ENCODE data around the gene MET.
"Not testable (repeated sequence)": the region's sequence is repeated elsewhere in the genome, so short reads cannot be mapped to it uniquely, and the experiment has no call there.

MET gene

DNA sequence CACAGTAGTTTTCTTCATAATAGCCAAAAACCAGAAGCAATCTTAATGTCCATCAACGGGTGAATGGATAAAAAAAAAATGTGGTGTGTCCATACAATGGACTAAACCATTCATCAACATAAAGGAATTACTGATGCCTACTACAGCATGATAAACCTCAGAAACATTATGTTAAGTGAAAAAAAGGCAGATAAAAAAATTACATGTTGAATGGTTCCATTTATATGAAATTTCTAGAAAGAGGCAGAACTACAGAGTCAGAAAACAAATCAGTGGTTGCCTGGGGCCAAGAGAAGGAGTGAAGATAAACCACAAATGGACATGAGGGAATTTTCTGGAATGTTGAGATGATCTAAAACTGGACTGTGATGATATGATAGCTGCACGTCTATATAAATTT lies 115.9 kb downstream of the MET start:
- no peak for DNase-seq

DNA sequence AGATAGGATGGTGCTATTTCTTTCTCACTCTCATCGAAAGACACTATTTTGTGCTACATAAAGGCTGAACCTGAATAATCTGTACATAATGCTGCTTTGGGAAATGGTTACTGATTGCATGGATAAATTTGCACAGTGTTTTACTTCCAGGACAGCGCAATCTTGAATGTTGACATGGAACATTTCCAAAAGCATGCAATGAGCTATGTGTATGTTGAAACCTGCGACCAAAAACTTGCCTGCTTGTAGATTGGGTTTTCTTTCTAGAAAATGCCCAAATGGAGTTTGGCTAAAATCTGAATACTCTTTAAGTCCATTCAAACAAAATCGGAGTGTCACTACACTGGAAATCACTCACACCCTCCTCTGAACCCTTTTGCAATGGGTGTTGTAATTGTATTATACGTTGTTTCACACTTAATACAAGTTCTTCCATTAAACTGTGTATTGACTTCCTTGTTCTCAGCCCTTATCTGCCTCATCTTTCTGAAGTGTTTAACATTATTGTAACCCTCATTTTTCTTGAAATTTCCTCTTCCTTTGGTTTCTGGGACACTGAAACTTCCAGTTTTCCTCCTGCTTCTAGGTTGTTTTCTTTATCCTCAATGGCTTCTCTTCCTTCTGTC lies 116.7 kb downstream of the MET start:
- no peak for DNase-seq

DNA sequence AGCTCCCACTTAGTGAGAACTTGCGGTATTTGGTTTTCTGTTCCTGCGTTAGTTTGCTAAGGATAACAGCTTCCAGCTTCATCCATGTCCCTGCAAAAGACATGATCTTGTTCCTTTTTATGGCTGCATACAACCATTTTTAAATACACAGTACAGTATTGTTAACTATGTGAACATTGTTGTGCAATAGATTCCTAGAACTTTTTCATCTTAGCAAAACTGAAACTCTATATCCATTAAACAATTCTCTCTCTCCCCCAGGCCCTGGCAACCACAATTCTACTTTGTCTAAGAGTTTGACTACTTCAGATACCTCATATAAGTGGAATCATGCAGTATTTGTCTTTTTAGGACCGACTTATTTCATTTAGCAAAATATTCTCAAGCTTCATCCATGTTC lies 118.0 kb downstream of the MET start:
- no peak for DNase-seq

DNA sequence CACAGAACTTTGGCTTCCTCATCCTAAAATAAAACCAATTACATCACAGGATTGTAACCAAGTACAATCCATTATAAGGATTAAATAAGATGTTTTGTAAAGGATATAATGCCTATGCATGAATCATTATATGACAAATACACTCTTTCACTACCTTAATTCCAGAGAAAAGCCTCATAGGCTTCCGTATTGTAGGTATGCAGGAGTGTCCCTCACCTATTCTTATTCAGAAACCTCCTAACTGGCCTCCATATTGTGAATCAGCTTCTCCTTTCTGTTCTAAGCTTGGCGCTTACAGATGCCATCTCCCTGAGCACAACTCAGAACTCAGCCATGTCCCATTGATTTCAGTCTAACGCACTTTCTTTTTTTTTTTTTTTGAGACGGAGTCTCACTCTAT lies 120.8 kb downstream of the MET start:
- no peak for DNase-seq

DNA sequence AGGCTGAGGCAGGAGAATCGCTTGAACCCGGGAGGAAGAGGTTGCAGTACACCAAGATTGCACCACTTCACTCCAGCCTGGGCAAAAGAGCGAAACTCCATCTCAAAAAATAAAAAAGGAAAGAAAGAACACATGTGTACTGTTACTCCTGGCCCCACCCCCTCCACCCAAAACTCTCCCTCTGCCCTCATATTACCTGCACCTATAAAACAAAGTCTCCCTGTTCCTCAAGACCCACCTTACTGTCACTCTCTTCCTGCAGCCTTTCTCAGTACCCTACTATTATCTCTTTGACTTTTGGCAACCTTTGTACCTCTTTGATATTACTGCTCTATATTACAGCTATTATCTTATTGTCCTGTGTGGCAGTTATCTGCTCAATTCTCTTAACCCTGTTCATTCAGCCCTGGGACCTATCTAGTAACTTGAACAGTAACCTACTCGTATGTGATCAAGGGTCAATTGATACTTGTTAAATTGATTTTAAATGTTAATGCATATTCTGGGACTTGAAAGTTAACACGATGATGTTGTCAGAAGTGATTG lies 121.9 kb downstream of the MET start:
- no peak for DNase-seq

DNA sequence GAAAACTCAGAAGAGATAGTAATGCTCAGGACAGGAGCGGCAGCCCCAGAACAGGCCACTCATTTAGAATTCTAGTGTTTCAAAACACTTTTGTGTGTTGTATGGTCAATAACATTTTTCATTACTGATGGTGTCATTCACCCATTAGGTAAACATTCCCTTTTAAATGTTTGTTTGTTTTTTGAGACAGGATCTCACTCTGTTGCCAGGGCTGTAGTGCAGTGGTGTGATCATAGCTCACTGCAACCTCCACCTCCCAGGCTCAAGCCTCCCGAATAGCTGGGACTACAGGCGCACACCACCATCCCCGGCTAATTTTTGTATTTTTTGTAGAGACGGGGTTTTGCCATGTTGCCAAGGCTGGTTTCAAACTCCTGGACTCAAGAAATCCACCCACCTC lies 124.5 kb downstream of the MET start:
- no peak for DNase-seq

DNA sequence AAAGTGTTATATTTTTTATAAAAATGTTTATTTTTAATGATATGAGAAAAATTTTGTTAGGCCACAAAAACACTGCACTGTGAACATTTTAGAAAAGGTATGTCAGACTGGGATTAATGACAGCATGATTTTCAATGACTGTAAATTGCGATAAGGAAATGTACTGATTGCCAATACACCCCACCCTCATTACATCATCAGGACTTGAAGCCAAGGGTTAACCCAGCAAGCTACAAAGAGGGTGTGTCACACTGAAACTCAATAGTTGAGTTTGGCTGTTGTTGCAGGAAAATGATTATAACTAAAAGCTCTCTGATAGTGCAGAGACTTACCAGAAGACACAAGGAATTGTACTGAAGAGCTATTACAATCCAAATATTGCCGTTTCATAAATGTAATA lies 125.6 kb downstream of the MET start:
- DNase-seq, result no peak

DNA sequence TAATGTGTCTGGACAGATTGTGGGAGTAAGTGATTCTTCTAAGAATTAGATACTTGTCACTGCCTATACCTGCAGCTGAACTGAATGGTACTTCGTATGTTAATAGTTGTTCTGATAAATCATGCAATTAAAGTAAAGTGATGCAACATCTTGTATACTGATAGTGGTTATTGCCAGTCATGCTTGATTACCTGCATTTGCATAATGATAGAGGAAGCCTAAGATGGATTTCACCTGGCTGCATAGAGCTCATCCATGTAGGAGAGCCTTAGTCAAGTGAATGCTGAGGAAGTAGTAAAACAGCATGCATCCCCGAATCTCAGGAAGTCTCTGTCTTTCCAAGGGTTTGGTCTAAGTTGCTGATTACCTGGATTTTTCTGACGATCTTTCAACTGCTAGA lies 126.2 kb downstream of the MET start:
- DNase-seq, result no peak

DNA sequence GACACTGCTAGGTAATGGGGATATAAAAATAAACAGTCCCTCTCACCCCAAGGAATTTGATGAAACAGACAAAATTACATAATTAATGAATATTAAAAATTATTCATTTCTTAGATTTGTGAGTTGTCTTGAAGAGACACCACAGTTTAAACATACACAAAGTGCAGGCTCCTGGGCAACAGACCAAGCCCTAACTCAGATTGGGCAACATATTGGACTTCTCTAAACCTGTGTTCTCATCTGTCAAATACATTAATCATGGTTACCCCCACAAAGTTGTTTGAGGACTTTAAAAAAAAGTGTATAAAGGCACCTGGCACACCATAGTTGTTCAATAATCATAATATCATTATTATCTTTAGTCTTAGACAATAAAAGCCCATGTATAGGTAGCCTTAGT lies 127.9 kb downstream of the MET start:
- no peak for DNase-seq

DNA sequence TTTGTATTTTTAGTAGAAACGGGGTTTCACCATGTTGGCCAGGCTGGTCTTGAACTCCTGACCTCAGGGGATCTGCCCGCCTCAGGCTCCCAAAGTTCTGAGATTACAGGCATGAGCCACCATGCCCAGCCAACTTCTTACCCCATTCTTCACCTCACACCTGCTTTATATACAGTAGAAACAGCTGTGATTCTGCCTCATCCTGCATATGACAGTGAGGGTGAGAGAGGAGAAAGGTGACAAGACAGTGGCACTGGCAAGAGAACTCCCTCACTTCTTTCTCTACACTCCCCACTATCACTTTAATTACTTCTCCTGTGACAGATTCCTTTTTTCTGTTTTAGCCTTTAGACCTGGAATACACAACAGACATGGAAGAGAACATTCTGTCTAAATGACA lies 128.6 kb downstream of the MET start:
- no peak for DNase-seq

DNA sequence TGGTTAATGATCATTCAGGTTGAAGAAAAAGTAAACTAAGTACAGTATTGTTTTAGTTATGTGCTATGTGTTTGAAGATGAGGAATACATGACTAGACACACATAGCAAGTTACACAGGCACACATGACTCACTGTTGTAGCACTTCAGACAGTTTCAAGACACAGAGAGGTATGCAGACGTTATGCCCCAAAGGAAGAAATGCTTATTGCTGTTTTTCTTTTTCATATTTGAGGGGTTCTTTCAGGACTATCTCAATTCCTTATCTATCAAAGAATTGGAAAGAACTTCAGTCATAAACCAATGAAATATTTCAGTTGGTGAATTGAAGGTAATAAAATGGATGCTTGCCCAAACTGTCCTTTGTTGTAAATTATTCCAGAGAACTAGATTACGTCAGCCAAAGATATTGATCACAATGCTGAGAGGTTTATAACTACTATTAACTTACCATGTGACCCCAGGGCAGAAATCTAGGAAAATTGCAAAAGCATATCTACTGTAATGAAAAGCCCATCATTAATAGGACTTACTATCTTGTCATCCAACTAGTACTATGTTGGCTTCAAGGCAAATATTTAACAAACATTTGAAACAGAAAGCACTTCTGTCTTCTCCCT lies 129.2 kb downstream of the MET start:
- DNase-seq, result no peak

DNA sequence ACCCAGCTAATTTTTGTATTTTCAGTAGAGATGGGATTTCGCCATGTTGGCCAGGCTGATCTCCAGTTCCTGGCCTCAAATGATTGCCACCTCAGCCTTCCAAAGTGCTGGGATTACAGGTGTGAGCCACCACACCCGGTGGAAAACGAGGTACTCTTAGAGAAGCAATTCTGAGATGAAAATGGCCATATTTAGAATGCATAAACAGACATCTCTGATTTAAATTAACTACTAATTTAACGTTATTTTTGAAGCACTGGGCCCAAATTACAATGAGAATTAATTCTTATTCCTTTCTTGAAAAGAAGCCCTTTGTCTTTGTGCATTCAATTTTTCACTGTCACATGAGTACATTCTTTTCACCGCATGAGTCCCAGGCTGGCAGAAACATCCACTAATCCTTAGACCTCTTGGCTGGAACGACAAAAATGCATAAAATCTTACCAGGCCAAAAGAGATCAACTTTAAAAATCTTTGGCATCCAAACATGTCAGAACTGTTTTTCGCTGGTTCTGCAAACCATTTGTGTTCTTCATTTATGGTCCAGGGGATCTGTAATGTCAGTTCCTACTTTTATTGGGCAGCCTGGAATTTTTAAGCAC lies 130.2 kb downstream of the MET start:
- DNase-seq, result no peak

DNA sequence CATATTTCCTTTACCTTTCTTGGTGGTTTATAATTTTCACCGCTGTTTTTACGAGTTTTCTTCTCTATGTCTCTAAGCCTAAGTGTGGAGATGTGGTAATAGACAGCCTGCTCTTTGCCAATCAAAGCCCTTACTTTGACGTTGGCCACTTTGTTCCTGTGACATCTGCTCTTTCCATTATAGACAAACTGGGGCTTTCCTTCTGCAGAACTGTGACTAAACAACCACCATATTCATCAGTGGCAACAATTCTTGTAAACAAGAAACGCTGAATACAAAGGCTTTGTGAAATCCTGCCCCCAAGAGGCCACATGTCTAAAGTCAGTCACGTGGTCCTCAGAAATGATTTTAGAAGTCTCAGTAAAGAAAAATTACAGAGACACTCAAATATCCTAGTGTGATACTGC lies 130.8 kb downstream of the MET start:
- peak in 1 of 2 donors; percentile 6 for DNase-seq

DNA sequence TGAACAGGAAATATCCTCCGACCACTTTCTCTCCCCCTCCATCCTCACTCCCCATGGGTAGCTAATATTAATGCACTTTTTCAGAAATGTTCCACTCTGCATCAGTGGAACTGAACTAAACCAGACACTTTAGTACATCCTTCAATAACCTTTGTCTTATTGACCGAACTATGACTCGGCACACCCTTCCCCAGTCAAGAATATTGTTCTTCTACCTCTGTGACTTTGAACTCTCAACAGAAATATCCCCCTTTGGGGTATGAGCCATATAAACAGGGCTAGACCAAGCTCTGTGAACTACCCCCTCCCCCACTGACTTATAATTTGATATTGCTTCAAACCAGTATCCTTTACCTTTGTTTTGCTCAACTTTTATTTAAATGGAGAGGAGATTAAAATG lies 132.5 kb downstream of the MET start:
- no peak for DNase-seq

DNA sequence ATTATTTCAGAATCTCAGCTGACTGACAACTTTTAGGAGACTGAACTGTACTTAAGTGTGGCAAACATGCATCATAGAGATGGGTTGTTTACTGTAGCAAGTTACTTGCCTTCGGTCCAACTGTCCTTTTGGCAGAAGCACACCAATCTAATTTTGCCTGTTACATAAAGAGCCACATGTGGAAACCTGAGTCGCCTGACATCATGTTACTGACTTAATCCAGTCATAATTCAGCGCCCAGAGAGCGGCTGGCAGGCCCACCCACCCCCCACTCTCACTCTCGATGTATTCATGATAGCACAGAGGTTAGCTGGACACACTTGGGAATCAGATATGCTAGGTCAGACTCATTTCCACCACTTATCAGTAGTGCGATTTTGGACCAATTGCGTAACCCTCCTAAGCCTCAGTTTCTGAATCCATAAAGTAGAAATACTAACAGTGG lies 133.1 kb downstream of the MET start:
- DNase-seq, result no peak

DNA sequence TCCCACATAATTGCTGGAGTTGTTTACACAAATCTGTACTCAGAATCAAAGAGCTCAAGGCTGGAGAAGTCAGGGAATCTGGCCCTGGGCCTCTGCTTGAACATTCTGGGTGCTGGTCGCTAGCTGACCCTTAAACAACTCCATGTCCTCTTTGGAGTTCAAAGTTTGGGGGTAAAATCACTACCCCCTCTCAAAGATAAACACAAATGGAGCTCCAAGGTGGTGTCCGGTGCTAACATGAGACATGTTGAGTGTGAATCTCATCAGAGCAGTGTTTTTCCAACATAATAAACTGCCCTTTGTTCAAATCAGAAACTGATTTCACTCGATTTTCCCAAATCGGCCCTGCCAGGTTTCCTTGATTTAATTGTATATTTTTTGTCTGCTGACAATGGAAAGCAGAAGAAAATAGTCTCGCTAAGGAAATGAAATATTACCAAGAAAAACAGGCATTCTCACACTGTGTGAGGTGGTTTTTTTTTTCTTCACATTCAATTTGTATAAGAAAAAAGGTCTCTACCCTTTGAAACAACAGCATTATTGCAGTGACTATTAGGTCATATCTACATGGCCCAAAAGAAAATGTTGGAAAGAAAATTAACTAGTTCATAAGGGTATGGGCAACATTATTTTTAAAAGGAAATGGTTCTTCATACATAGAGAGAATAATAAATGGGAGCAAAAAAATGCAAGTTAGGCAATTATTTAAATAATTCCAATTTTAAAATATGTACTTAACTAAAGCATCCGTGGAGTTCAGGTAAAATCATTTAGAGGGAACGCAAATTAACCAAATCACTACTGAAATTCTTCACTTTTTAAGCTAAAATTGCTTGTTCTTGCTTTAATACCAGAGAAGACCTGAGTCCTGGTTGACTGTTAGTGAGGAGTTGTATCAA lies 134.3 kb downstream of the MET start:
- DNase-seq, result no peak

DNA sequence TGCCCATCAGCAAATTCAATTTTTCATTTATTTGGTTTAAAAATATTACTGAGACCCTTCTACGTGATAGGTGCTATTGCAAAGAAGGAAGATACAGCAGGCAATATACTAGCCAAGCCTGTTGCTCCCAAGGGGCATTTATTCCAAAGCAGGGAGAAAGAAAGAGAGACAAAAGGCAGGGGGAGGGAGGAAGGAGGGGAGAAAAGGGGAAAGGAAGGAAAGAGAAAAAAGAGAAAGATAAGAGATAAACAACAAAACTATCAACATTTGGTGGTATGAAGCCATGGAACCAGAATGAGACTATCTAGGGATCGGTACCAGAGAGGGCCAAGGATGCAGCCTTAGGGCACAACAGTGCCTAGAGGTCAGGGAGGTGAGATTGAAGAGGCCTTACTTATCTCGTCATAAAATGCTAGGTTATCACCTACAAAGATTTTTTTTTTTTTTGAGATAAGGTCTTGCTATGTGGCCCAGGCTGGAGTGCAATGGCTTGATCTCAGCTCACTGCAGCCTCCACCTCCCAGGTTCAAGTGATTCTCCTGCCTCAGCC lies 135.1 kb downstream of the MET start:
- no peak for DNase-seq

DNA sequence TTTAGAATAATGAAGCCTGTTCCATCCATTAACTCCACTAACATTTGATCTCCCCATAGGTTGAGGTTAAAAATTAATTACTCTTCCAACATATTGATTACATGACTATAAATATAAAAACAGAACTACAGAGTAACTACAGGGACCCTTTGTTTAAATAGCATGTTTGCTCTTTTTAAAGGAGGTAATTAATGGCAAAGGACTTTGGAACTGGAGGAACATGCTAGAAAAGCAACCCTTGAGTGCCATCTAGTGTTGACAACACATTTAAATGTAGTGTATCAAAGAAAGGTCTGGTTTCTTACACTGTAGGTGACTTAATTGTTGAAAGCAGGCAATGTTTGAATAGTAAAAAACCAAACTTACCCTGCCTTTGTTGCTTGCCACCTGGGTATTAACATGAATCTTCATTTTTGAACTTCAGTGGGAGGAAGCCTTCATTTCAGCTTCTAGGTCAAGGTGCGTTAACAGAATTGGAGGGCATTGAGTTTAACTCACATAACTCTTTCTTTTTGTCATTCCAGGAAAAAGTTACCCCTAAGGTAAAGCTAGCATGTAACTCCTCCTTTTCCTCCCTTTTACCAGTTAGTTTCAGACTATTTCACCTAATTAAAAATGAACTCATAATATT lies 137.8 kb downstream of the MET start:
- peak in 1 of 2 donors; percentile 12 for DNase-seq

DNA sequence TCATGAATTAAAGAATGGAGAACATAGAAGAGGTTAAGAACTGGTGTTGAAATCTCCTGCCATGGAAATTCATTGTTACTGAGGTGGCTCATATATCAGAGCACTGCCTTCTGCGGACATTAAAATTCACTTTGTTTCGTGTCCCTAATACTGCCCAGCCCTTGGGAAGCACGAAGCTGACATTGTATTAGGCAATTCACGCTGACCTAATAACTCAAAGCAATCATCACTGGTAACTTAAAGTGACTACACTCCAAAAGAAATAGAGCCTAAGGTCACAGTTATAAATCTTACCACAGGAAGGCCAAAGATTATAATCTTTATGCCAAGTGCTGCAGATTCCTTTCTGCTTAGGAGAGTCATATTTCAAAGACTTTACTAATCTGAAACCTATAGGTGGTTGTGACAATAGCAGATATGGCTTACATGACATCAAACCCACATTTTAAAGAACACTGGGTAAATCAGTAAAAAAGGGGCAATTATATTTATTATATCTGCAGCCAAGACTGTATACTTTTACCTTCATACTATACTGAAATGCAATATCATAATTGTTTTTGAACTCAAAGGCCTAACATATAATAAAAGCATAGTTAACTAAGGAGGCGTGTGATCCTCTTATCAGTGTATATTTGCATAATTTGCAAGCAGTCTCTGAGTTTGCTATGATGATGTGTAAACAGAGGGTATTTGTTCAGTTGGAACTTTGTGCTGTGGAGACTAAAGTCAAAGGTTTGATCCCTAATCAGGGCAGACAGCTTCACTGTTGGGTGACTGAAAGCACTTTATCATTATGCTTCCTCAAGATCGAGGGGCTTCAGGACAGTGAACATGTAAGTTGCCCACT lies 138.5 kb downstream of the MET start:
- no peak for DNase-seq

DNA sequence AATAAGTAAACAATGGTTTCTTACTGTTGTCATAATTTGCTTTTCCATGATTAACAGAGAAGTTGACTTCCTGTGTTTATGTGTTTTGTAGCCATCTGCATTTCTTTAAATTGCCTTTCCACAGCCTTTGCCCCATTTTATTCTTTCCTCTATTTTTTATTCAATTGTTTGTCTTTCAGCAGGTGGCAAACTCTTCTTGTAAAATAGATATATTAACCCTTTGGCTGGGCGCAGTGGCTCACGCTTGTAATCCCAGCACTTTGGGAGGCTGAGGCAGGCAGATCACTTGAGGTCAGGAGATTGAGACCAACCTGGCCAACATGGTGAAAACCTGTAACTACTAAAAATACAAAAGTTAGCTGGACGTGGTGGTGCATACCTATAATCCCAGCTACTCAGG lies 139.8 kb downstream of the MET start:
- no peak for DNase-seq

DNA sequence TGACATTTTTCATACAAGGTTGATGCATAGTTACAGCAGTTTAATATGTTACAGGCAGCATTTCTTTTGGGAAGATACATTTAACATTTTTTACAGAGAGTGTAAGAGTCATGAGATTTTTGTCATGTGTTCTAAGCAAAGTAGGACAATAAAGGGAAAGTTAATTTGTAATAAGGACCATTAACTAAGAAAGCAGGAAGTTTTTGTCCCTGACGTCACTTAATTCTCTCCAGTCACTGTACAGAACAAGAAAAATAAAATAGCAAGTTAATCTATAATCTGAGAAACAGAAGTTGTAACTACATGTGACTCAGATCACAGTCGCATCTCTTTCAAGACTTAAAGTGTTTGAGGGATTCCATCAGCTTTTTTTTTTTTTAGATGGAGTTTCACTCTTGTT lies 140.9 kb downstream of the MET start:
- DNase-seq, result no peak

DNA sequence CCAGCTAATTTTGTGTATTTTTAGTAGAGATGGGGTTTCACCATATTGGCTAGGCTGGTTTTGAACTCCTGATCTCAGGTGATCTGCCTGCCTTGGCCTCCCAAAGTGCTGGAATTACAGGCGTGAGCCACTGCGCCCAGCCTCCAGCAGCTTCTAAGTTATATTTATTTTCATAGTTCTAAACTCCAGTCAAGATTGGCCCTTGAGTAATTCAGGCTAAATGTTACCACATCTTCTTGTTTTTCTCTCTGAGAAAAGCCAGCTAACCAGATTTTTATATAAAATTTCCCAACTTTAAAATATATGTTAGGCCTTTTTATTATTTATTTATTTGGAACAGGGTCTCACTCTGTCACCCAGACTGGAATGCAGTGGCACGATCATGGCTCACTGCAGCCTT lies 141.4 kb downstream of the MET start:
- not testable (repeated sequence) for DNase-seq

Data from stimulated activated CD4-positive, alpha-beta T cell treated with anti-CD3 and anti-CD28 coated beads, Interleukin-2, amount 100 ng/mL, for 48 hours (primary cell).